HK-2 (cell line): ENCODE data around the gene NPAS3.

Experiments
- DNase-seq: peaks from one replicate; pipeline ENCODE4 v3.0.0-alpha.2; 2018; ENCODE audit not compliant: unreplicated experiment

The NPAS3 gene

GRCh38 chr14:33788161-33788560 lies 849.5 kb downstream of the NPAS3 start:
- no peak for DNase-seq

- DNase-seq = peak; percentile 10
These were observed 852.3 kb downstream of the NPAS3 start for GRCh38 chr14:33790996-33791395.

GRCh38 chr14:33792009-33792719 lies 853.5 kb downstream of the NPAS3 start:
- DNase-seq = no peak

DNA sequence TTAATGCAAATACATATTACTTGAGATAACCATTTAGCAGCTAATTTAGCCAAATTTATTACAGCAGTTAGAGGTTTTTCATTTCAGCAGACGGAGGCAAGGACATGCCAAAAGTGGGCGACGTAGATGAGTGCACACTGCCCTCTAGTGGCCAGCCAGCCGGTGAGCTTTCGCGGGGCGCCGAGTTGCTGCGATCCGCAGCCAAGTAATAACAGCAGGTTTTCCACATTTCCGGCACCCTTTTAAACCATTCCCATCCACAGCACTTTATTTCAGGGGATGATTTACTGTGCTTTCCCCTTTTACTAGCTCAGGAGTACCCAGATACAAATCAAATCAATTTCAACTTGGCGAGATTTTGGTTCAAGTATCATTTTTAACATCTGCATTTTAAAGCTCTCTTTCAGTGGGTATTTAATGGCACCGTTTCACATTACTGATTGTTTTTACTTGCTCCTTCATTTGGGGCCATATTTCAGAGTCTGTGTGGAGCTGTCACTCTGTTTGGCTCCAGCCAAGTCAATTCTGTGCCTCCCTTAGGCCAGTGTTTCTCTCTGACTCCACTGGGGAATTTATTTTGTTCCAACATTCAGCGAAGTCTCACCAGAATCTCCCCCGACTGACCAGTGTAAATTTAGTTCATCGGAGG lies 854.2 kb downstream of the NPAS3 start:
- peak; percentile 81 for DNase-seq

- no peak for DNase-seq
These were observed 854.9 kb downstream of the NPAS3 start for GRCh38 chr14:33793398-33794110.

- no peak for DNase-seq
These were observed 856.2 kb downstream of the NPAS3 start for GRCh38 chr14:33794791-33795305.

DNA sequence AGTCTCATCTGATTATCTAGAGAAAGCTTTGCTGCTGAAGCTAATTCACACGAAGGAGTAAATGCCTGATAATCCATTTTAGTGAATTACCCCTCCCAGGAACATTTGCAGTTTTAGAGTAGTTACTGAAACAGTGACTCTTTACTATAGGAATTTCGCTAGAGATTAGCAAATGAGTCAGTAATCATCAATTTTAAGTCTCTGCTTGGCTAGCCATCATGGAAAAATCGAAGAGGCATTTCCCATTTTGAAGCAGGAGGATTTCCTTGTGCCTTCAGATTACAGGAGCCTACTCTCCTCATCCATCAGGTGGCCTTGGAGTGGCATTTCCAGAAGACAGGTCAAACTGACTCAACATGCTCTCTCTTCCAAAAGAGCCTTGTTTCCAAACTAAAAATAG lies 857.7 kb downstream of the NPAS3 start:
- no peak for DNase-seq

DNA sequence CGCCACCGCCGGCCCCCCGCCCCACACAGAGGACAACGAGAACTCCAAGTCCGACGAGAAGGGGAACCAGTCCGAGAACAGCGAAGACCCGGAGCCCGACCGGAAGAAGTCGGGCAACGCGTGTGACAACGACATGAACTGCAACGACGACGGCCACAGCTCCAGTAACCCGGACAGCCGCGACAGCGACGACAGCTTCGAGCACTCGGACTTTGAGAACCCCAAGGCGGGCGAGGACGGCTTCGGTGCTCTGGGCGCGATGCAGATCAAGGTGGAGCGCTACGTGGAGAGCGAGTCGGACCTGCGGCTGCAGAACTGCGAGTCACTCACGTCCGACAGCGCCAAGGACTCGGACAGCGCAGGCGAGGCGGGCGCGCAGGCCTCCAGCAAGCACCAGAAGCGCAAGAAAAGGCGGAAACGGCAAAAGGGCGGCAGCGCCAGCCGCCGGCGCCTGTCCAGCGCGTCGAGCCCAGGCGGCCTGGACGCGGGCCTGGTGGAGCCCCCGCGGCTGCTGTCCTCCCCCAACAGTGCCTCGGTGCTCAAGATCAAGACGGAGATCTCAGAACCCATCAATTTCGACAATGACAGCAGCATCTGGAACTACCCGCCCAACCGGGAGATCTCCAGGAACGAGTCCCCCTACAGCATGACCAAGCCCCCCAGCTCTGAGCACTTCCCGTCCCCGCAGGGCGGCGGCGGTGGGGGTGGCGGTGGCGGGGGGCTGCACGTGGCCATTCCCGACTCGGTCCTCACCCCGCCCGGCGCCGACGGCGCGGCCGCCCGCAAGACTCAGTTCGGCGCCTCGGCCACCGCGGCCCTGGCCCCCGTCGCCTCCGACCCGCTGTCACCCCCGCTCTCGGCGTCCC lies 861.3 kb downstream of the NPAS3 start:
- DNase-seq = no peak

DNA sequence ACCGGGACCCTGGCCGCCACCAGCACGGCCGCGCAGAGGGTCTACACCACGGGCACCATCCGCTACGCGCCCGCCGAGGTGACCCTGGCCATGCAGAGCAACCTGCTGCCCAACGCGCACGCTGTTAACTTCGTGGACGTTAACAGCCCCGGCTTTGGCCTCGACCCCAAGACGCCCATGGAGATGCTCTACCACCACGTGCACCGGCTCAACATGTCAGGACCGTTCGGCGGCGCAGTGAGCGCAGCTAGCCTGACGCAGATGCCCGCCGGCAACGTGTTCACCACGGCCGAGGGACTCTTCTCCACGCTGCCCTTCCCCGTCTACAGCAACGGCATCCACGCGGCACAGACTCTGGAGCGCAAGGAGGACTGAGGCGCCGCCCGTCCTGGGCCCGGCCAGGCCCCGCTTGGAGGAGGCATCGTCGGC lies 862.1 kb downstream of the NPAS3 start:
- DNase-seq = no peak

- no peak for DNase-seq
These were observed 864.1 kb downstream of the NPAS3 start for GRCh38 chr14:33802737-33803136.

DNA sequence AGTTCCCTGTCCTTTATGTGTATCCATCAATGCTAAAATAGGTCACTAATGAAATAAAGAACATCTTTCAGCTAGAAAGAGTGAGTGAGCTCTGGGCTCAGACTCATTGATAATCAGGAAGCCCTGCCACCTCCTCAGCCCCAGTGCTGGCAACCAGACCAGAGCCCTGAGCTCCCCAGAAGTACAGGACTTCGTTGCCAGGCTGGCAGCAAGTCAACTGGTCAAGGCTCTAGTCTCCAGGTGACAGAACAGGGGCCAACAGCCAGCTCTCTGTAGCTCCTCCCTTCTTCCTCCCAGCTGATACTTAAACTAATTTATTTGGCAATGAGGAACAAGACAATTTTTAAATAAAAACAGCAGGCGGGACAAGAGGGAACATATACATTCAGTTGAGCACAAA lies 866.9 kb downstream of the NPAS3 start:
- no peak for DNase-seq

GRCh38 chr14:33806905-33807304 lies 868.2 kb downstream of the NPAS3 start:
- no peak for DNase-seq

- no peak for DNase-seq
These were observed 869.5 kb downstream of the NPAS3 start for GRCh38 chr14:33808187-33808586.

- no peak for DNase-seq
These were observed 870.8 kb downstream of the NPAS3 start for GRCh38 chr14:33809396-33809981.

DNA sequence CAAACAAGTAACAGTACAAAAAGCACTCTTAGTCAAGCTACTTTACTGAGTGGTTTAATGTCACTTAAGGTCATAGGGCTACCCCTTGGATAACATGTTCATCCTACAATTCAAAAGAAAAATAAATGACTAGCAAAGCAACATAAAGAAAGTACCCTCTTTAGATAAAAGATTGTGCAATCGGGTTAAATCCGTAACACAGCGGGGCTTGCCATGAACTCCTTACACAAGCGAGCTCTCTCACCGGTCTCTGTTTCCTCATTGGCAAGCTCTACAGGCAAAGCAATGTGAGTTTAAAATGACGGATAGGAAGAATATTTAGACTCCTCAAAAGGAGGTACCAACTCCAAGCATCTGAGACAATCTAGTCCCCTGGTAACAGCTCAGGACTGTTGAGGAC lies 871.6 kb downstream of the NPAS3 start:
- DNase-seq = no peak

GRCh38 chr14:33811721-33812120 lies 873.0 kb downstream of the NPAS3 start:
- DNase-seq = no peak

- DNase-seq = no peak
These were observed 873.5 kb downstream of the NPAS3 start for GRCh38 chr14:33812181-33812580.

GRCh38 chr14:33812601-33813000 lies 873.9 kb downstream of the NPAS3 start:
- no peak for DNase-seq

DNA sequence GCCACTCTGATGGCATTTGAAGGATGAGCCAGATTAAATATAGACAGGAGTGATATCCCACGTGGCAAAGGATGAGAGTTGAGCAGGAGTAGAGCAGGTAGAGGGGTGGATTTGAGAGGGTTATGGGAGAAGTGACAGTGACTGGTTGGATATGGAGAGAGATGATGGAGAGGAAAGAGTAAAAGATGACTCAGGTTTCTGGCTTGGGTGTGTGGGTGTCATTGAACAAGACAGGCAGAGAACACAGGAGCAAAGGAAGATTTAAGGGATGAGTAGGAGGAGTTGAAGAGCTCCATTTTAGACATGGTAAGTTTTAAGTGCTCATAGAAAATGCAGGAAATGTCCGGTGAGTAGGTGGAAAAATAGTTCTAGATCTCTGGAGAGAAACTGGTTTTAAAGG lies 875.3 kb downstream of the NPAS3 start:
- no peak for DNase-seq

- no peak for DNase-seq
These were observed 895.2 kb downstream of the NPAS3 start for GRCh38 chr14:33833706-33834465.
